ENCODE data around the gene BBIP1. TPM values are rescaled to one million over a fixed set of nuclear protein-coding genes. Genes with fewer than 3 reads are reported as not detected.

BBIP1 gene
- total and polyA plus RNA-seq, 4 donors = 20.5 to 42.4 (median 30.6) TPM

- no peak for DNase-seq
- Histone ChIP-seq H3K9ac (ENCODE audit: insufficient read depth in 1 of 2, low read length in 2 of 2) (no peak overlapping the region), H3K9me3 (ENCODE audit: control insufficient read depth in 4 of 4, insufficient read depth in 3 of 4, low read length in 3 of 4) (no peaks in the 10 kb centered on the region), H3K27me3 (ENCODE audit: control insufficient read depth in 3 of 3, insufficient read depth in 3 of 3, low read length in 2 of 3) (no peaks in the 10 kb centered on the region), H3K27ac (ENCODE audit: low read depth in 1 of 2, low read length in 1 of 2) (no peak overlapping the region), H3K36me3 (ENCODE audit: control insufficient read depth in 4 of 4, insufficient read depth in 4 of 4, low read length in 4 of 4) (peaks cover 3 to 52% (median 15%) of the 10 kb centered on the region in 4 donors), H3K4me3 (no peak overlapping the region), H3K4me1 (ENCODE audit: control insufficient read depth in 5 of 5, insufficient read depth in 5 of 5, low read length in 5 of 5) (peaks cover 0 to 6% (median 0%) of the 10 kb centered on the region in 5 donors)
- no peak for TF ChIP-seq CTCF (IDR thresholded peaks at IDR 0.05; ENCODE audit: control extremely low read depth, extremely low read depth)
- no peak for ATAC-seq (ENCODE audit: insufficient read depth, low FRiP score)
- 81 to 86% methylated on average over 10 of the region's 10 CpGs for WGBS, 2 donors
These were observed 35.1 kb downstream of the BBIP1 start for GRCh38 chr10:110883924-110884323.

GRCh38 chr10:110881905-110882304 lies 37.1 kb downstream of the BBIP1 start:
- Histone ChIP-seq H3K27ac (ENCODE audit: low read depth in 1 of 2, low read length in 1 of 2) (no peak overlapping the region), H3K27me3 (ENCODE audit: control insufficient read depth in 3 of 3, insufficient read depth in 3 of 3, low read length in 2 of 3) (no peaks in the 10 kb centered on the region), H3K4me3 (no peak overlapping the region), H3K9me3 (ENCODE audit: control insufficient read depth in 4 of 4, insufficient read depth in 3 of 4, low read length in 3 of 4) (no peaks in the 10 kb centered on the region), H3K36me3 (ENCODE audit: control insufficient read depth in 4 of 4, insufficient read depth in 4 of 4, low read length in 4 of 4) (peaks cover 0 to 59% (median 14%) of the 10 kb centered on the region in 4 donors), H3K4me1 (ENCODE audit: control insufficient read depth in 5 of 5, insufficient read depth in 5 of 5, low read length in 5 of 5) (peaks cover 0 to 6% (median 0%) of the 10 kb centered on the region in 5 donors), H3K9ac (ENCODE audit: insufficient read depth in 1 of 2, low read length in 2 of 2) (no peak overlapping the region)
- 68 to 79% methylated on average over 4 of the region's 4 CpGs for WGBS, 2 donors
- no peak for TF ChIP-seq CTCF (IDR thresholded peaks at IDR 0.05; ENCODE audit: control extremely low read depth, extremely low read depth)
- no peak for DNase-seq
- ATAC-seq (ENCODE audit: insufficient read depth, low FRiP score) = no peak

GRCh38 chr10:110881247-110881646 lies 37.7 kb downstream of the BBIP1 start:
- TF ChIP-seq CTCF (IDR thresholded peaks at IDR 0.05; ENCODE audit: control extremely low read depth, extremely low read depth) = no peak
- Histone ChIP-seq H3K4me1 (ENCODE audit: control insufficient read depth in 5 of 5, insufficient read depth in 5 of 5, low read length in 5 of 5) (peaks cover 0 to 6% (median 5%) of the 10 kb centered on the region in 5 donors), H3K4me3 (no peak overlapping the region), H3K9ac (ENCODE audit: insufficient read depth in 1 of 2, low read length in 2 of 2) (no peak overlapping the region), H3K27ac (ENCODE audit: low read depth in 1 of 2, low read length in 1 of 2) (no peak overlapping the region), H3K36me3 (ENCODE audit: control insufficient read depth in 4 of 4, insufficient read depth in 4 of 4, low read length in 4 of 4) (peaks cover 0 to 57% (median 14%) of the 10 kb centered on the region in 4 donors), H3K9me3 (ENCODE audit: control insufficient read depth in 4 of 4, insufficient read depth in 3 of 4, low read length in 3 of 4) (no peaks in the 10 kb centered on the region), H3K27me3 (ENCODE audit: control insufficient read depth in 3 of 3, insufficient read depth in 3 of 3, low read length in 2 of 3) (no peaks in the 10 kb centered on the region)
- 92 to 93% methylated on average over 9 of the region's 9 CpGs for WGBS, 2 donors
- no peak for DNase-seq
- ATAC-seq (ENCODE audit: insufficient read depth, low FRiP score) = no peak

- no peak for ATAC-seq (ENCODE audit: insufficient read depth, low FRiP score)
- Histone ChIP-seq H3K9ac (ENCODE audit: insufficient read depth in 1 of 2, low read length in 2 of 2) (no peak overlapping the region), H3K4me3 (no peak overlapping the region), H3K27me3 (ENCODE audit: control insufficient read depth in 3 of 3, insufficient read depth in 3 of 3, low read length in 2 of 3) (no peaks in the 10 kb centered on the region), H3K9me3 (ENCODE audit: control insufficient read depth in 4 of 4, insufficient read depth in 3 of 4, low read length in 3 of 4) (no peaks in the 10 kb centered on the region), H3K36me3 (ENCODE audit: control insufficient read depth in 4 of 4, insufficient read depth in 4 of 4, low read length in 4 of 4) (peaks cover 0 to 56% (median 14%) of the 10 kb centered on the region in 4 donors), H3K4me1 (ENCODE audit: control insufficient read depth in 5 of 5, insufficient read depth in 5 of 5, low read length in 5 of 5) (peaks cover 0 to 12% (median 6%) of the 10 kb centered on the region in 5 donors), H3K27ac (ENCODE audit: low read depth in 1 of 2, low read length in 1 of 2) (peak overlapping the region in 1 of 2 donors; percentile 21)
- no peak for TF ChIP-seq CTCF (IDR thresholded peaks at IDR 0.05; ENCODE audit: control extremely low read depth, extremely low read depth)
- no peak for DNase-seq
- WGBS, 2 donors = 82 to 87% methylated on average over 3 of the region's 3 CpGs
These were observed 39.0 kb downstream of the BBIP1 start for GRCh38 chr10:110880012-110880411.

Data from lung (tissue), 12 donors.